A204.1 (cell line): ENCODE data around the gene CDCA8.
"Not testable (repeated sequence)": the region's sequence is repeated elsewhere in the genome, so short reads cannot be mapped to it uniquely, and the experiment has no call there.

Experiments
- FAIRE-seq: peaks from 2 replicates; lab custom pipeline; 2012; peaks lifted over from hg19 to GRCh38; lab: Jason Lieb, UNC

The CDCA8 gene

DNA sequence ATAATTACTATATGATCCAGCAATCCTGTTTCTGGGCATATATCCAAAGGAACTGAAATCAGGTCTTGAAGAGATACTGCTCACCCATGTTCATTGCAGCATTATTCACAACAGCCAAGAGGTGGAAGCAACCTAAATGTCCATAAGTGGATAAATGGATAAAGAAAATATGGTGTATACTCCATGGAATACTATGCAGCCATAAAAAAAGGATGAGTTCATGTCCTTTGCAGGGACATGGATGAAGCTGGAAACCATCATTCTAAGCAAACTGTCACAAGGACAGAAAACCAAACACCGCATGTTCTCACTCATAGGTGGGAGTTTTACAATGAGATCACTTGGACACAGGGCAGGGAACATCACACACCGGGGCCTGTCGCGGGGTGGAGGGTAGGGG lies 46.3 kb downstream of the CDCA8 start:
- FAIRE-seq: not testable (repeated sequence)

DNA sequence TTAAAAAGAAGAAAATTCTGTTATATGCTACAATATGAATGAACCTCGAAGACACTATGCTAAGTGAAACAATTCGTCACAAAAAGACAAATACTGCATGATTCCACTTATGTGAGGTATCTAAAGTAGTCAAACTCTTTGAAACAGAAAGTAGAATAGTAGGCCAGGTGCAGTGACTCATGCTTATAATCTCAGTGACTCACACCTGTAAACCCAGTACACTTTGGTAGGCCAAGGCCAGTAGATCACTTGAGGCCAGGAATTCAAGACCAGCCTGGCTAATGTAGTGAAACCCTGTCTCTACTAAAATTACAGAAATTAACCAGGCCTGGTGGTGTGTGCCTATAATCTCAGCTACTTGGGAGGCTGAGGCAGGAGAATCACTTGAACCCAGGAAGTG lies 46.9 kb downstream of the CDCA8 start:
- FAIRE-seq: no peak

DNA sequence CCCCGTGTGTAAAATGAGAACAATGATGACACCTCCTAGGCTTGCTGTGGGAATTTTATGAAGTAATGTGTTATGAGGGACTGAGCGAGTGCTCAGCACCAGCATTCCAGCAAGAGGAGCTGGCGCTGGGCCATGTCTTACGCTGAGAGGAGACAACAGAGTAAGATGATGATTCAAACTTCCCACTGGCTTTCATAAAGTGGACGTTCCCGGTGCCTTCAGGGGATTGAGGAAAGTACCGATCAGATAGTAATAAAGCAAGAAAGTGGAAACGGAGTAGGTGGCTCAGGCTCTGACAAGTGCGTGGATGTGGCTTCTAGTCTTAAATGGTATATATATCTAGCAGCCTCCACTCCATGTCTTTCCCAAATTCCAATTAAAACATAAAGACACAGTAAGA lies 48.8 kb downstream of the CDCA8 start:
- no peak for FAIRE-seq

DNA sequence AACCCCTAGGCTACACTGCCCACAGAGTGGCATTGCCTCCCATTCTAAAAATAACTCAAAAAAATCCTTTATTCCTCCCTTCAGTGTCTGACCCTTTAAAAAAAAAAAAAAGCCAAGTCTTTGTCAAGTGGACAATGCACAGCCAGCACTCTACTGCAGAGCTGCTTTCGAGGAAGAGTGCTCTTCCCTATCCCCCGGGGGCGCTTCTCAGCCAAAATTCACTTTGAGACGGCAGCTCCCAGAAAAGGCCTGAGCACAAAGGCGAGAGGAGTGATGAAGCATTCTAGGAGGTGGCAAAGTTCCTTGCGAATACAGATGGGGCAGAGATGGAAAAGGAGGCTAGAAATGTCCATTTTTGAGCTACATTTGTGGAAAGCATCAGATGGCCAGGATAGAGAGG lies 49.3 kb downstream of the CDCA8 start:
- FAIRE-seq: no peak

DNA sequence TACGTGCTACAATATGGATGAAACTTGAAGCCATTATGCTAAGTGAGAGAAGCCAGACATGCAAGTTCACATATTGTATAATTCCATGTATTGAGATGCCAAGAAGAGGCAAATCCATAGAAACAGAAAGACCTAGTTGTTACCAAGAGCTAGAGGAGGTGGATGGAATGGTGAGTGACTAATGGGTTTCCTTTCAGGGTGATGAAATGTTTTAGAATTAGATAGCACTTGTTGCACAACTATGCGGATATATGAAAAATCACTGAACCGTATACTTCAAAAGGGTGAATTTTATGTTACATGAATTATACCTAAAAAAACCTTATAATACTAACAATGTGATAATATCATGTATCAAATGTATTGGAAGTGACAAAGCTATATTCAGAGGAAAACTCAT lies 54.5 kb downstream of the CDCA8 start:
- no peak for FAIRE-seq

DNA sequence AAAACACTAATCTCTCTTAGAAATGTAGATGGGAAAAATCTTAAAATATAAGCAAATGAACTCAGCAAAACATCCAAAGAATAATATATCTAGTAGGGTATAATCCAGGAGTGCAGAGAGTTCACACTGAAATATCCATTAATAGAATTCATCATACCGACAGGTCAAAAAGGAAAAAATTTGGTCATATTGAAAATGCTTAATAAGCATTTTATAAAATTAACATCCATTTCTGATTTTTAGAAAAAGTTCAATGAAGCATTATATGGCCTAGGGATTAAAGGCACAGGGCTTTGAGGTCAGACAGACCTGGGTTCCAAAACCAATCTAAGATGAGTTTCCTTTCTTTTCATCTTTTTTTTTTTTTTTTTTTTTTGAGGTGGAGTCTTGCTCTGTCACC lies 56.2 kb downstream of the CDCA8 start:
- FAIRE-seq: no peak

DNA sequence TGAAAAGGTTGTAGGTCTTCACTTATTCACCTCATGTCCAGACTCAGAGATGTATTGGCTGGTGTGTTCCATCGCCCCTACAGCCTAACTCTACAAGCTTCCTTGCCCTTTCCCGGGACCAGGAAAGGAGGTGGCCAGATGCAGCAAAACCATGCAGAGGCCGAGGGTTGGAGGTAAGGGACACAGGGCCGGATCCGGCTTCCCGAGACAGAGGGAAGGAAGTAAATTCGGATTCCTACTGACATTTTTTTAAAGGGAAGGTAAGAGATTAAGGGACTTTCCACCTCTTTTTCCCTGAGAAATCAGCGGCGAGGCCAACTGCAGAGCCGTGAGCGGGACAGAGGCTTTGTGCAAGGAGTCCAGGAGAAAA lies 59.9 kb downstream of the CDCA8 start:
- FAIRE-seq: no peak

DNA sequence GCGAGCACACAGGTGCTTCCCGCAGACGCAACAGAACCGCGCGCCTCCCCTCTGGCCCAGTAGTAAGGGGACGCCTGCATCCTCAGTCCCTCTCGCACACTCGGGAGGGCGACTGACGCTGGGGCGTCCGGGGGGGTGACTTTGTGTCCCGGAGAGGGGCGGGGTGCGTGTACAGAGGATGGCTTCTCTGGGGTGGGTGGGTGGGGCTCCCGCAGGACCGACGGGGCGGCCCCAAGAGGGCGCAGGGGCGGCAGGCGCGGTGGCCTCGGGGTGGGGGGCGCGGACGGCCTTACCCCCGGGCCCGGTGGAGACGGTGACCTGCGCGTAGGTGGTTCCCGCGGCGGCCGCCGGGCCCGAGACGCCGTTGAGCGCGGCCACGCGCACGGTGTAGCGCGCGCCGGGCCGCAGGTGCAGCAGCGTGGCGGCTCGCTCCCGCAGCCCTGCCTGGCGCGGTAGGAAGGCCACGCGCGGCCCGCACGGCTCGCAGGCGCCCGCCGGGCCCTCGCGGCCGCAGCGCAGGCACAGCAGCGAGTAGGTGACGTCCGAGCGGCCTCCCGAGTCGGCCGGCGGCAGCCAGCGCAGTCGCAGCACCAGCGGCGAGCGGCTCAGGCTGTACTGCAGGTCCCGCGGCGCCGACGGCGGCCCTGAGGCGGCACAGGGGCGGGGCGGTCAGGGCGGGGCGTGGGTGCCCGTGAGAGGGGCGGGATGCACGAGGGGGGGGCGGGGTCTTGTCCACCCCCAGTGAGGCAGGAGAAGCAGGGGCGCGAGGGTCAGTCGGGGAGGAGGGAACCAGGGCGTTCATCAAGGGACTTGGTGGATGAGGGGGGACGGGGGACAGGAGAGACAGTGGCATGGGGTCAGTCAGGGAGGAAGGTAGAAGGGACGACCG lies 60.5 kb downstream of the CDCA8 start:
- no peak for FAIRE-seq

DNA sequence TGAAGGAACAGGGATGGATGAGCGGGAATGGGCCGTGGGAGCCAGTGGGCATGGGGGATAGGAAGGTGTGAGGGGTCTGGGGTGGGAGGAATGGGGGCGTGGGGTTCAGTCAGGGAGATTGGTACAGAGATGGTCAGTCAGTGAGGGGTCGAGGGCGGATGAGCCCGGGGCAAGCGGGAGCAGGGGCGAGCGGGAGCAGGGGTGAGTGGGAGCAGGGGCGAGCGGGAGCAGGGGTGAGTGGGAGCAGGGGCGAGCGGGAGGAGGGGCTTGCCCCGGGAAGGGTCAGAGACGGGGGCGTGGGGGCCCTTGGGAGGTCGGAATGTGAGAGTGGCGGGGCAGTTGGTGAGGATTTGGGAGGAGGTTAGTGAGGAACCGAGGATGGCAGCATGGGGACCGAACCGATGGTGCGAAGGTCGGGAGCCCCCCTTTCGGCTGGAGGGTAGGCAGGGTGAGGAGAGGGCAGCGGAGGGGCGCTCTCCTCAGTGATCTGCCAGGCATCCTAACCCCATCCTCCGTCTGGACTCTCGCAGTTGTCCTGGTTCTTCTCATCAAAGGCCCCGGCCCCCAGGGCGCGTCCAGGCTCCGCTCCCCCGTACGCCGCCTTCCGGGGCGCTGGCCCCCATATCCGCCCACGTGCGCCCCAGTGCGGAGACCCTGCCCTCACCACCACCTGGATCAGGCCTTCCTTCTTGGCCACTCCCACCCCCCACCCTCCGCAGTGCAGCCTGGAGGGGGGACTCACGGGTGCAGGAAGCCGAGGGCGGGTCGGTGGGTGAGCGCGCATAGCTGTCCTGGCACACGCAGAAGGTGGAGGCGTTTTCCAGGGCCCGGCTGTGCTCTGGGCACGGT lies 61.4 kb downstream of the CDCA8 start:
- no peak for FAIRE-seq

DNA sequence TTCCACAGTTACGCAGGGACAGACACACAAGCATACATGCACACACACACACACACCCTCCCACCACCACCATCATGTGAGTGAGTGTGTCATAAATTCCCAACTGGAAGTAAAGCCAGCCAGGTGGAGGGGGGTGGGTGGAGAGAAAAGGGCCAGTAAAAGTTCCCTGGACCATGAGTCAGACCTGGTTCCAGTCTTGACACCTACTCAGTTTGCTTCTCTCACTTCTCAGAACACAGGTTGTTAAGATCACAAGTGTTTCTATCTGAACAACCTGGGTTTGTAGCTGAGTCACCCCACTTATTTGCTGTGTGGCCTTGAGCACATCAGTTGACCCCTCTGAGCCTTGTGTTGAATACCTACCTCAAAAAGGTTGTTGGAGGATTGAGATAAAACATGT lies 63.0 kb downstream of the CDCA8 start:
- FAIRE-seq: no peak

DNA sequence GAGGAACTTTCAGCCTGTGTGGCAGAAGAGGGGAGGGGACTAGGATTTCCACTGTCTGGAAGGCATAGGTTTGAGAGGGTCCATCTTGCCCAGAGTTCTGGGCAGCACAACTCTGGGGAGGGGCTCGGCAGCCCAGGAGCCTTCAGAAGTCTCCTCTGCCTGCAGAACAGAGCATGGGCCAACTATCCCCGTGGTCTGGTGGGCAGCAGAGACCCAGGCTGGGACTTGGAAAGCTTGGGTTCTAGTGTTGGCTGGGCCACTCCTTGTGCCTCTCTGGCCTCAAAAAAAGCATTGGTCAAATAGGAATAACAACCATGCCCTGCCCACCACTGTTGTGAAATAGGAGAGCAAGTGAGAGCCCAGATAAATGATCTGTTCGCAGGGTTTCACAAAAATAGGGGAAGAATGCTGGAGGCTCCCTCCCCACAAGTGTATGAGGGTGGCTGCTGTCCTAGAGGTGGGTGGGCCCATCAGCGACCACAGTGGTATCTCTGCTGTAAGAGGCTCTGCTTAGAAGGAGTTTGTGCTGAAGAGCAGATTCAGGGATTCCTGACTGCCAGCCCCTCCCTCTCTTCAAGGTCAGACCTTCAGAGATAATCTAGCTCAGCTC lies 63.7 kb downstream of the CDCA8 start:
- no peak for FAIRE-seq
